Lower lobe of right lung (tissue), 2 donors: Measurements from ENCODE around the gene RNF213. TPM values are rescaled to one million over a fixed set of nuclear protein-coding genes. Genes with fewer than 3 reads are reported as not detected.
"Not testable (repeated sequence)": the region's sequence is repeated elsewhere in the genome, so short reads cannot be mapped to it uniquely, and the experiment has no call there.

Source experiments
- ATAC-seq, 2 donors: fragments of 200-7000 bp; cut with Tn5 transposase; one replicate each; pipeline ENCODE4 v1.9.1; 2020 to 2022; ENCODE audit warnings: mild to moderate bottlenecking in 2 of 2, moderate library complexity in 2 of 2
- DNase-seq: peaks from one replicate; pipeline ENCODE4 v3.0.0-alpha.2; 2020
- H3K27ac ChIP-seq: fragments of 200-600 bp; one replicate; pipeline ENCODE4 v1.8.0; 2022
- H3K27me3 ChIP-seq: fragments of 200-600 bp; one replicate; pipeline ENCODE4 v1.8.0; 2022; ENCODE audit warnings: low read depth
- H3K36me3 ChIP-seq: fragments of 200-600 bp; one replicate; pipeline ENCODE4 v1.8.0; 2022; ENCODE audit warnings: mild to moderate bottlenecking
- H3K4me1 ChIP-seq: fragments of 200-600 bp; one replicate; pipeline ENCODE4 v1.8.0; 2022
- H3K4me3 ChIP-seq: fragments of 200-600 bp; one replicate; pipeline ENCODE4 v1.8.0; 2022; ENCODE audit warnings: mild to moderate bottlenecking
- H3K9me3 ChIP-seq: fragments of 200-600 bp; one replicate; pipeline ENCODE4 v1.8.0; 2022
- CTCF ChIP-seq: fragments of 200-600 bp; IDR thresholded peaks from one replicate; pipeline ENCODE4 v1.8.0; 2022; ENCODE audit warnings: antibody characterized with exemption, mild to moderate bottlenecking
- intact Hi-C: fragments of 100-400 bp; cut with DNase I; formaldehyde crosslinking; loops from one replicate; pipeline ENCODE4 v1.11.0; 2022
- total RNA-seq: library from RNA; stranded (reverse); fragmentation: NEBNext Ultra II Directional; extraction: Animal tissue kit (Norgen Biotek cat#: 25700); gene quantifications from one replicate; pipeline ENCODE4 v1.2.1, GENCODE V29; 2021
- donor health status: DM: no; HTN: yes; CAD: no; lungs with severe emphysema.

Gene RNF213
- total RNA-seq, 1 donor from 2014 or later, result 300 TPM

- H3K36me3 ChIP-seq, result peaks cover 76% of the 10 kb centered on the region
- ATAC-seq (no peak), DNase-seq (no peak)
- H3K9me3 ChIP-seq, result no peaks in the 10 kb centered on the region
- H3K27ac ChIP-seq, result no peak overlapping the region
- no peaks in the 10 kb centered on the region for H3K4me1 ChIP-seq
- TF ChIP-seq CTCF, result no peak
- intact Hi-C loops, result no loop called here
- H3K27me3 ChIP-seq, result no peaks in the 10 kb centered on the region
- H3K4me3 ChIP-seq, result no peak overlapping the region
These were observed 52.6 kb downstream of the RNF213 start for GRCh38 chr17:80313160-80313829.

- intact Hi-C loops, result not testable (repeated sequence)
- peaks cover 76% of the 10 kb centered on the region for H3K36me3 ChIP-seq
These were observed 53.3 kb downstream of the RNF213 start for GRCh38 chr17:80313946-80314345.

GRCh38 chr17:80315517-80316182, 55.0 kb downstream of the RNF213 start:
- no peaks in the 10 kb centered on the region for H3K9me3 ChIP-seq
- H3K36me3 ChIP-seq, result peaks cover 76% of the 10 kb centered on the region
- ATAC-seq, result no peak
- no peaks in the 10 kb centered on the region for H3K4me1 ChIP-seq
- TF ChIP-seq CTCF, result no peak
- no peak overlapping the region for H3K27ac ChIP-seq
- H3K27me3 ChIP-seq, result no peaks in the 10 kb centered on the region
- H3K4me3 ChIP-seq, result no peak overlapping the region
- no peak for DNase-seq
- intact Hi-C loops, result no loop called here

More at GRCh38 chr17:80313946-80314345, 53.3 kb downstream of the RNF213 start:
- H3K4me1 ChIP-seq, H3K4me3 ChIP-seq, H3K9me3 ChIP-seq, H3K27ac ChIP-seq, DNase-seq, H3K27me3 ChIP-seq, ATAC-seq: not testable (repeated sequence)

DNA sequence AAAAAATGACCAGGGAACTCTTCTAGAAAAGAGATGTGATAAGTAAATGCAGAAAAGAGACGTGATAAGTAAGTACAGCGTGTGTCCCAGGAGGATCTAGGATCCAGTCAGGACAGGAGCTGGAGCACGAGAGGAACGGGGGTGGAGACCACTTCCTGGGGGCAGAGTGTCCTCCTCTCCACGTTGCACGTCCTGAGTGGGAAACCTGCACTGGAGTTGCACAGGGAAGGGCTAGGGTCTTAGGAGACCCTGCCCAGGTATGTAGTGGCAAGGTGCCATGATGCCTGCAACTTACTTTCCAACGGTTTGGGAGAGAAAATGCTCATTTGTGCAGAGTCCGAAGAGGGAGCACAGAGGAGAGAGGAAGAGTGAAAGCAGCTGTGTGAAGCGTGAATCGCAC, 55.8 kb downstream of the RNF213 start:
- no peak overlapping the region for H3K4me3 ChIP-seq
- H3K27ac ChIP-seq, result no peak overlapping the region
- H3K27me3 ChIP-seq, result no peaks in the 10 kb centered on the region
- DNase-seq (no peak), ATAC-seq (peak in 1 of 2 donors; percentile 16)
- peaks cover 76% of the 10 kb centered on the region for H3K36me3 ChIP-seq
- H3K4me1 ChIP-seq, result no peaks in the 10 kb centered on the region
- no peak for TF ChIP-seq CTCF
- no peaks in the 10 kb centered on the region for H3K9me3 ChIP-seq
- intact Hi-C loops, result no loop called here

DNA sequence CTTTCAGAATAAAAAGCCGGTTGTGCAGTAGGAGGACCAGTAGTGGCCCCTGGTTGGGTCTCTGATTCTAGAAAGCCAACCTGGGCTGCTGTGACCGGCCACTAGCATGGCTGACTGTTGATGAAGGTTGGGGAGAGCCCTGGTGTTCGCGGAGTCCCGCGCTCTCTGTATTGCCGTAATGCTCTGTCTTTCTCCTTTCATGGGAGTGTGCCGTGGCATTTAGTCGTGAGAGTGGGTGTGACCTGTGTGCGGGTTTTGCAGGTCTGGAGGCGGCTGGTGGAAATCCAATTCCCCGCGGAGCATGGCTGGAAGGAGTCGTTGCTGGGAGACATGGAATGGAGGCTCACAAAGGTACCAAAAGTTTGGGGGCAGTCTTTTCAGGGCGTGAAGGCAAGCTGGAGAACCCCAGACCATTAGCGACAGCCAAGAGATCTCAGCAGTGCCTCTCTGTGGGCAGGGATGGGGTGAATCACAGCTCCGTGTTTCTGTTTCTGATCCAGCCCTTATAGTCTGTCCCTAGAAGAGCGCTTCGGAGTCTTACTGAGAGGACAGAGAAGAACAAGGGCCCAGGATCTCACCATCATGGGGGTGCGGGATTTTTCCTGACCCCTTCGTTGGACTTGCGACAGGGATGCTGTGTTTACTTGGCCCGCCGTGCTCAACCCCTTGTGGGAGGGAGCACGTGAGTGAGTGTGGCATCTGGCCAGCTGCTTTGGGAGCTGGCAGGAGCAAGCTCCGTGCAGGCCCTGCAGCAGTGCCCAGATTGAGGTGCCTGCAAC, 56.5 kb downstream of the RNF213 start:
- TF ChIP-seq CTCF, result no peak
- H3K27me3 ChIP-seq, result no peaks in the 10 kb centered on the region
- no peak overlapping the region for H3K27ac ChIP-seq
- no peak for DNase-seq
- no peak overlapping the region for H3K4me3 ChIP-seq
- H3K4me1 ChIP-seq, result no peaks in the 10 kb centered on the region
- intact Hi-C loops, result no loop called here
- H3K36me3 ChIP-seq, result peaks cover 76% of the 10 kb centered on the region
- peak; percentile 16 to 20 for ATAC-seq
- no peaks in the 10 kb centered on the region for H3K9me3 ChIP-seq

- Histone ChIP-seq H3K27ac (no peak overlapping the region), H3K27me3 (no peaks in the 10 kb centered on the region), H3K9me3 (no peaks in the 10 kb centered on the region), H3K36me3 (peaks cover 76% of the 10 kb centered on the region), H3K4me3 (no peak overlapping the region), H3K4me1 (no peaks in the 10 kb centered on the region)
- peak; percentile 19 to 47 for ATAC-seq
- DNase-seq, result no peak
- intact Hi-C loops, result no loop called here
- no peak for TF ChIP-seq CTCF
These were observed 57.0 kb downstream of the RNF213 start for GRCh38 chr17:80317706-80317980.
